ENCODE results near the gene ZFHX3.

Gene ZFHX3

DNA sequence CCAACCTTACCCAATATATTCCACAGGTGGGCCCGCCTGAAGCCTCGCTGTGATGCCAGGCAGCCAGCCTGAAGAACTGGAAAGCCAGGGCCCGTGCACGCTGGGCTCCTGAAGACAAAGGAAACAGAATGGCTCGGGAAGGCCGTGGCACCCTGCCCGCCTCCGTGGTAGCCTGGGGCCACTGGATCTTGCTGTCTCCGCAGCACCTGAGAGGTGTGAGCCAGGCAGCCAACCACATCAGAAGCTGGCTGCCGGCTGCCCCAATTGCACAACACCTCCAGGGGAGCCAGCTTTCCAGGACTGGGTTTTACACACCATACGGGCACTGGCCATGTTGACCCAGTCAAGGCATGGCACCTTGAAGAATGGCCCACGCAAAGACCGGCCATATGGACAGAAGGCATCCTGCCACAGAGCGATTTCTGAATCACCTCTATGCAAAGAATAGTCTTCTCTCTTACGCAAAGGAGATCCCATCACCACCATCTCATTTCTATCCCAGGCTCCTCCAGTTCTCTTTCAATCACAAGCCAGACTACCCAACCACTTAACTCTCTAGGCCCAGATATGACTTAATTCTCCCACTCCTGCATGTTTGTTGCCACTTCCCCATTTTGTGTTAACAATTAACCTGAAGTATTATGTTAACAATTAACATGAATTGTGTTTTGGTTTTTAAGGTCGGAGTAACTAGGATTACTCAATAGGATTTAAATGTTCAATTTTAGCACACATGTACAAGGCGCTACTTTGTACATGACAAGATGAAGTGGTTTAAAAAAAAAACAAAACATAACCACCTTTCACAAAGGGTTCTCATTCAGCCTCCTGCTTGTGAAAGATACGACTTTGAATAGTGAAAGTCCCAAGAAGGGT is 32.1 kb downstream of the ZFHX3 start:
- H3K27ac ChIP-seq, result no peak overlapping the region
- no peak overlapping the region for H3K4me3 ChIP-seq (ENCODE audit: low read depth in 1 of 2, low read length in 1 of 2)
- H3K4me1 ChIP-seq (ENCODE audit: control insufficient read depth in 1 of 2, insufficient read depth in 1 of 2, low read depth in 1 of 2, low read length in 1 of 2), result no peaks in the 10 kb centered on the region
- H3K36me3 ChIP-seq, result no peaks in the 10 kb centered on the region
- H3K27me3 ChIP-seq, result no peaks in the 10 kb centered on the region
- TF ChIP-seq, protein P1, sequence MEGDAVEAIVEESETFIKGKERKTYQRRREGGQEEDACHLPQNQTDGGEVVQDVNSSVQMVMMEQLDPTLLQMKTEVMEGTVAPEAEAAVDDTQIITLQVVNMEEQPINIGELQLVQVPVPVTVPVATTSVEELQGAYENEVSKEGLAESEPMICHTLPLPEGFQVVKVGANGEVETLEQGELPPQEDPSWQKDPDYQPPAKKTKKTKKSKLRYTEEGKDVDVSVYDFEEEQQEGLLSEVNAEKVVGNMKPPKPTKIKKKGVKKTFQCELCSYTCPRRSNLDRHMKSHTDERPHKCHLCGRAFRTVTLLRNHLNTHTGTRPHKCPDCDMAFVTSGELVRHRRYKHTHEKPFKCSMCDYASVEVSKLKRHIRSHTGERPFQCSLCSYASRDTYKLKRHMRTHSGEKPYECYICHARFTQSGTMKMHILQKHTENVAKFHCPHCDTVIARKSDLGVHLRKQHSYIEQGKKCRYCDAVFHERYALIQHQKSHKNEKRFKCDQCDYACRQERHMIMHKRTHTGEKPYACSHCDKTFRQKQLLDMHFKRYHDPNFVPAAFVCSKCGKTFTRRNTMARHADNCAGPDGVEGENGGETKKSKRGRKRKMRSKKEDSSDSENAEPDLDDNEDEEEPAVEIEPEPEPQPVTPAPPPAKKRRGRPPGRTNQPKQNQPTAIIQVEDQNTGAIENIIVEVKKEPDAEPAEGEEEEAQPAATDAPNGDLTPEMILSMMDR (IDR thresholded peaks at IDR 0.05), result no peak
- no peaks in the 10 kb centered on the region for H3K9me3 ChIP-seq

DNA sequence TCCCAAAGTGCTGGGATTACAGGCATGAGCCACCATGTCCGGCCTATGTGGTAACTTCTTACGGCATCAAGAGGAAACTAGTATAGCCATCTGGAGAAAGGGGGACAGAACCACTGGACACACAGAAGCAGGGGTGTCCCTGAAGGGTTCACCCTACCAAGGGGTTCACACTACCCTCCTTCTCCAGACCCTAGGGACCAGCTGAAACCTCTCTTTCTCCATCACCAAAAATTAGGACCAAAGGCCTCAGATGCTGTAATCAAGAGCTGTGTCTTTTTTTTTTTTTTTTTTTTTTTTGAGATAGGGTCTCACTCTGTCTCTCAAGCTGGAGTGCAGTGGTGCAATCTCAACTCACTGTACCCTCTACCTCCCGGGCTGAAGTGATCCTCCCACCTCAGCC is 33.2 kb downstream of the ZFHX3 start:
- Histone ChIP-seq H3K4me1 (ENCODE audit: control insufficient read depth in 1 of 2, insufficient read depth in 1 of 2, low read depth in 1 of 2, low read length in 1 of 2) (no peaks in the 10 kb centered on the region), H3K27me3 (peaks cover 10% of the 10 kb centered on the region), H3K4me3 (ENCODE audit: low read depth in 1 of 2, low read length in 1 of 2) (no peak overlapping the region), H3K9me3 (no peaks in the 10 kb centered on the region), H3K36me3 (no peaks in the 10 kb centered on the region), H3K27ac (no peak overlapping the region)
- TF ChIP-seq, protein P1 (IDR thresholded peaks at IDR 0.05), result no peak

DNA sequence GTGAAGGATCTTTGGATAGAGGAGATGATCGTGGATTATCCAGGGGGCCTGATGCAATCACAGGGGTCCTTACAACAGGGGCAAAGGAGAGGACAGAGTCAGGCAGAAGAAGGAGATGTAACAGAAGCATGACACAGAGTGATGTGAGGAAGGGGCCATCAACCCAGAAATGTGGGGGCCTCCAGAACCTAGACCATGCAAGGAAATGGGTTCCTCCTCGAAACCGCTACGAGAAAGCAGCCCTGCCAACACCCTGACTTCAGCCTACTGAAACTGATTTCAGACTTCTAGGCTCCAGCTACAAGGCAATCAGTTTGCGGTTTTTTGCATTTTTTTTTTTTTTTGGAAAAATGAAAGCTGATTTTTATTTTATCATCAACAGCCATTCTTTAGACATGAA is 34.0 kb downstream of the ZFHX3 start:
- Histone ChIP-seq H3K27ac (no peak overlapping the region), H3K27me3 (peaks cover 10% of the 10 kb centered on the region), H3K4me3 (ENCODE audit: low read depth in 1 of 2, low read length in 1 of 2) (no peak overlapping the region), H3K36me3 (no peaks in the 10 kb centered on the region), H3K9me3 (no peaks in the 10 kb centered on the region), H3K4me1 (ENCODE audit: control insufficient read depth in 1 of 2, insufficient read depth in 1 of 2, low read depth in 1 of 2, low read length in 1 of 2) (no peaks in the 10 kb centered on the region)
- TF ChIP-seq, protein P1 (IDR thresholded peaks at IDR 0.05), result no peak

DNA sequence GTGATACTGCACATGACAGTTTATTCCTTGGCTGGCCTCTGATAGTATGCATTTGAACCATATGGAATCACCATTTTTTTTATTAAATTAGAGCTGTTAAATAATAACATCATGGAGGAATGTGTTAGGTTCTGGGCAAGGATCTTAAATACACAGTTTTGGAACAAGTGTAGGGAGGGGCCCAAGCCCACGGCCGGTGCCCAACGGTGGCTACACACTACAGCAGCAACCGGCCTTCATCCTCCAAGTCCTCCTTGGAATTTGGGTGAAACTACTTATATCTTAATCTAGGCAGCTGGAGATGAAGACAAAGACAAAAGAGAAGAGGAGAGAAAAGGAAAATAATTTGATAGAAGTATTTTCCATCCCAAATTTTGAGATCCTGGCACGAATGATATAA is 35.6 kb downstream of the ZFHX3 start:
- H3K27ac ChIP-seq, result no peak overlapping the region
- H3K4me1 ChIP-seq (ENCODE audit: control insufficient read depth in 1 of 2, insufficient read depth in 1 of 2, low read depth in 1 of 2, low read length in 1 of 2), result no peaks in the 10 kb centered on the region

DNA sequence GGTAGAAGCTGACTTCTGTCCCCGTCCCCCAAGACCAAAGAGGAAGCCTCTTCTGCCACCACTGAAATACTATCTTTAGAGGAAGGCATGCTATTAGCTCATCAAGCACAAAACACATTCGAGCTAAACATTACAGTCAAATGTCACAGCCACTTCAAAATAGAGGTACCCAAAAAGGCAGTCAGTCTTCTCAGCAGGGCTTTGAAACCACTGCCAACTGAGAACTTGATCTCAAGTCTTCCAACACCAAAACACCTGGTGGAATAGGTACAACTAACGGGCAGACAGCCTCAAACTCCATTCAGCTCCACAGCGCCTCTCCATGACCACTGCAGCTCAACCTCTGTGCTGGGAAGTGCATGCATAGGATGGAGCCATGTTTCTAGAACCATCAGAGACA is 36.0 kb downstream of the ZFHX3 start:
- TF ChIP-seq, protein P1 (IDR thresholded peaks at IDR 0.05), result no peak
- H3K27me3 ChIP-seq, result peaks cover 10% of the 10 kb centered on the region
- no peaks in the 10 kb centered on the region for H3K36me3 ChIP-seq
- H3K4me1 ChIP-seq (ENCODE audit: control insufficient read depth in 1 of 2, insufficient read depth in 1 of 2, low read depth in 1 of 2, low read length in 1 of 2), result no peaks in the 10 kb centered on the region
- H3K27ac ChIP-seq, result no peak overlapping the region
- no peaks in the 10 kb centered on the region for H3K9me3 ChIP-seq
- H3K4me3 ChIP-seq (ENCODE audit: low read depth in 1 of 2, low read length in 1 of 2), result no peak overlapping the region

More for the DNA sequence above, 35.6 kb downstream of the ZFHX3 start:
- Histone ChIP-seq H3K4me3 (ENCODE audit: low read depth in 1 of 2, low read length in 1 of 2) (no peak overlapping the region), H3K36me3 (no peaks in the 10 kb centered on the region), H3K9me3 (no peaks in the 10 kb centered on the region), H3K27me3 (peaks cover 10% of the 10 kb centered on the region)
- TF ChIP-seq, protein P1 (IDR thresholded peaks at IDR 0.05), result no peak
